Measurements from ENCODE around the gene MINK1. TPM values are rescaled to one million over a fixed set of nuclear protein-coding genes. Genes with fewer than 3 reads are reported as not detected.

MINK1 gene
- total and polyA plus RNA-seq, 8 donors, result 39.6 to 79.3 (median 46.3) TPM

DNA sequence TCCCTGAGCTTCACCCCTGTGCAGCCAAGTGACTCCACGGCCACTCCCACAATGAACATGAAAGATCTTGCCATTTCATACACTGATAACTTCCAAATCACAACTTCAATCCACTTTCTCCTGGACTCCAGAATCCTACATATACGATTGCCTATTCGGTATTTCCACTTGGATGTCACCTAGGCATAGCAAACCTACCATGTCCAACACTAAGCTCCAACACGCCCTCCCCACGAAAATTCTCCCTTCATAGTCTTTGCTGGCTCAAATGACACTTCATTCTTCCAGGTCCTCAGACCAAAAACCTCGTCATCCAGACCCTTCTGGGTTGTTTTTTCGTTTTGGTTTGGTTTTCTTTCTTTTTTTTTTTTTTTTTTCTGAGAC lies 42.4 kb upstream of the MINK1 start:
- ATAC-seq (no peak), DNase-seq (no peak), FAIRE-seq (no peak)
- Histone ChIP-seq H3K27me3 (no peaks in the 10 kb centered on the region), H3K27ac (peak overlapping the region; percentile 93 to 98 (median 98)), H3K9me3 (no peaks in the 10 kb centered on the region), H3K36me3 (no peaks in the 10 kb centered on the region), H3K4me1 (peaks cover 0 to 17% (median 4%) of the 10 kb centered on the region in 3 donors), H3K4me3 (peak overlapping the region; percentile 53 to 71 (median 58))
- TF ChIP-seq CTCF (IDR thresholded peaks at IDR 0.05), result no peak
- intact Hi-C loops (cut with DNase I), result loop anchor here in 1 of 3 donors (10.0 kb wide), 1 partner anchor 104 kb away; the partner anchor contains the start of gene C17orf107
- WGBS, 2 donors, result 36 to 39% methylated on average over 7 of the region's 7 CpGs

GRCh38 chr17:4795168-4795567 lies 38.0 kb upstream of the MINK1 start:
- ATAC-seq (no peak), FAIRE-seq (no peak), DNase-seq (no peak)
- H3K36me3 ChIP-seq, result no peaks in the 10 kb centered on the region
- intact Hi-C loops (cut with DNase I), result loop anchor here in 1 of 3 donors (10.0 kb wide), 1 partner anchor 100 kb away; the partner anchor contains the start of gene C17orf107
- no peak for TF ChIP-seq CTCF (IDR thresholded peaks at IDR 0.05)
- no peak overlapping the region for H3K4me3 ChIP-seq
- no peaks in the 10 kb centered on the region for H3K27me3 ChIP-seq
- peaks cover 0 to 7% (median 5%) of the 10 kb centered on the region in 3 donors for H3K4me1 ChIP-seq
- H3K9me3 ChIP-seq, result no peaks in the 10 kb centered on the region
- WGBS, 2 donors, result 90 to 97% methylated on average over 1 of the region's 1 CpG
- no peak overlapping the region for H3K27ac ChIP-seq

GRCh38 chr17:4796552-4796920 lies 36.6 kb upstream of the MINK1 start:
- DNase-seq (no peak), FAIRE-seq (no peak), ATAC-seq (peak in 2 of 4 donors; percentile 41 to 48)
- 0 to 1% methylated on average over 7 of the region's 7 CpGs for WGBS, 2 donors
- TF ChIP-seq CTCF (IDR thresholded peaks at IDR 0.05), result no peak
- Histone ChIP-seq H3K36me3 (no peaks in the 10 kb centered on the region), H3K27ac (peak overlapping the region in 3 of 4 donors; percentile 3 to 72 (median 47)), H3K9me3 (no peaks in the 10 kb centered on the region), H3K27me3 (no peaks in the 10 kb centered on the region), H3K4me1 (peaks cover 0 to 7% (median 5%) of the 10 kb centered on the region in 3 donors), H3K4me3 (peak overlapping the region; percentile 67 to 89 (median 78))
- intact Hi-C loops (cut with DNase I), result loop anchor here in 1 of 3 donors (10.0 kb wide), 1 partner anchor 98 kb away; the partner anchor contains the start of gene C17orf107

DNA sequence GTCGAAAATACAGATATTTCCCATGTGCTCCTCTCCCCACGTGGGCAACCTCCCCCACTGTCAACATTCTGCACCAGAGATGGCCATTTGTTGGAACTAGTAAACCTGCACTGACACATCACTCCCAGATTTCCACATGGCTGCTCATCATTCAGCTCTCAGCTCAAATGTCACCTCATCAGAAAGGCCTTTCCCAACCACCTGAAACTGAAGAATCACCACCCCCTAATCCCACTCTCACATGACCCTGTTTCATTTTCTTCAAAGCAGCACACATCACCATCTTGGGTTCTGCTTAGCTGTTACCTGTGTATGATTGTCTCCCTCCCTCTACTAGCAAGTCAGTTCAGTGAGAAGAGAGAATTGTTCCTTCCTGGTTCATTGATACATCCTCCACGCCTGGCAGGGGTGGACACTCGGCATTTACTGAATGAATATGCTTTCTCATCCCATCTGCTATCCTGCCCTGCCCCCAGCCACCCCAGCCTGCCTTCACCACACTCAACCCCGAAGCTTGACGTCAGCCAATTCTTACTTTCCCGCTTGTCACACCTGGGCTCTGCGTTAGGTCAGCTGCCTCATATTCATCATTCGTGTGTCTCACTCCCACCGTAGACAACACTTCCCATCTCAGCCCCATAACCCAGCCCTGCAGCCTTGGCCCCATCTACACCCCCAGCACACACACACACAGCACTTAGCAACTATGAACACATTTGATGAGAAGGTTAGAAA lies 32.5 kb upstream of the MINK1 start:
- Histone ChIP-seq H3K27ac (no peak overlapping the region), H3K27me3 (no peaks in the 10 kb centered on the region), H3K4me1 (peaks cover 0 to 7% (median 5%) of the 10 kb centered on the region in 3 donors), H3K4me3 (no peak overlapping the region), H3K36me3 (no peaks in the 10 kb centered on the region), H3K9me3 (no peaks in the 10 kb centered on the region)
- no peak for TF ChIP-seq CTCF (IDR thresholded peaks at IDR 0.05)
- intact Hi-C loops (cut with DNase I), result no loop called here
- DNase-seq (peak in 1 of 6 donors; percentile 23), ATAC-seq (no peak), FAIRE-seq (no peak)
- 72 to 77% methylated on average over 10 of the region's 10 CpGs for WGBS, 2 donors

DNA sequence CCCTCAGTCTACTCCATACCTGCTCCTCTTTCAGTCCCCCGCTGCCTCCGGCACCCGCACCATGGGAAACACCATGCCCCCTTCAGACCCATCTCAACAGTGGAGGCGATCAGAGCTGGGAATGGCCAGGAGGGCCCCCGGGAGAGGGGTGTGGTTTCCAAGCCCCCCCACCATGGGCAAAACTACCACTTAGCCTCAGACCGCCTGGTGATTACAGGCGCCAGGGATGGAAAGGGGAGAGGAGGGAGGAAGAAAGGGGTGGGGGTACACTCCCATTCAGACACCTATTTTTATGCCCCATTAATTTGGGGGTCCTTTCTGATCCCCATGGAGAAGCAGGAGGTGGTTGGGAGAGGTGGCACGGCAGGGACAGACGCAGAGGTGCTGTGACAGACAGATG lies 30.9 kb upstream of the MINK1 start, which contains the start of gene C17orf114:
C17orf114 (minus strand) TSS at position 101 of the 400 bp plus-strand sequence.
- no peak for TF ChIP-seq CTCF (IDR thresholded peaks at IDR 0.05)
- Histone ChIP-seq H3K36me3 (no peaks in the 10 kb centered on the region), H3K27me3 (no peaks in the 10 kb centered on the region), H3K4me3 (no peak within 1 kb of the TSS), H3K4me1 (peaks cover 0 to 4% (median 0%) of the 10 kb centered on the region in 3 donors), H3K9me3 (no peaks in the 10 kb centered on the region), H3K27ac (no peak within 1 kb of the TSS)
- WGBS, 2 donors, result 80 to 81% methylated on average over 9 of the region's 9 CpGs
- no peak for ATAC-seq
- FAIRE-seq, result no peak
- DNase-seq, result no peak
- intact Hi-C loops (cut with DNase I), result no loop called here

Data from pancreas (tissue), 10 donors.